GM18870 (cell line): ENCODE measurements around the gene NPR2.

ENCODE experiments used
- ATAC-seq: cut with Tn5 transposase; IDR thresholded peaks from one replicate; pipeline ENCODE4 v1.9.1; 2021; ENCODE audit warnings: moderate library complexity; ENCODE audit not compliant: unreplicated experiment

Gene NPR2

GRCh38 chr9:35829084-35829763 lies 37.8 kb downstream of the NPR2 start, which contains the start of gene TMEM8B:
Gene TMEM8B (plus strand): TSS chr9:35829228. CDS start chr9:35829448, 220 bp downstream.
- no peak for ATAC-seq

DNA sequence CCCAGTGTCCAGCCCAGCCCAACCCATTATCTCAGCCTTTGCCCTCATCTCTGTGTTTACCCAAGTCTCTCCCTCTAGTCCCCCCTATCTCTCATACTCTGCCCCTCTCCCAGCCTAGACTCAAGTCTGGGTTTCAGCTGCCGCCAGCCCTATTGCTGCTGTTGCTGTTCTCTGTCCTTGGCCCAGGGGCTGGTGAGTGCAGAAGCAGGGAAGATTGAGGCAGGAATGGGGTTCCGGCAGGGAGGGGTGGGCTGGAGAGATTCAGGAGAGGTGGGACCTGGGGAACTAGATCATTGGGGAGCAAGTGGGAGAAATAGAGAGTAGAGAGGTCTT lies 38.3 kb downstream of the NPR2 start:
- no peak for ATAC-seq

GRCh38 chr9:35831040-35831439 lies 39.6 kb downstream of the NPR2 start:
- no peak for ATAC-seq

DNA sequence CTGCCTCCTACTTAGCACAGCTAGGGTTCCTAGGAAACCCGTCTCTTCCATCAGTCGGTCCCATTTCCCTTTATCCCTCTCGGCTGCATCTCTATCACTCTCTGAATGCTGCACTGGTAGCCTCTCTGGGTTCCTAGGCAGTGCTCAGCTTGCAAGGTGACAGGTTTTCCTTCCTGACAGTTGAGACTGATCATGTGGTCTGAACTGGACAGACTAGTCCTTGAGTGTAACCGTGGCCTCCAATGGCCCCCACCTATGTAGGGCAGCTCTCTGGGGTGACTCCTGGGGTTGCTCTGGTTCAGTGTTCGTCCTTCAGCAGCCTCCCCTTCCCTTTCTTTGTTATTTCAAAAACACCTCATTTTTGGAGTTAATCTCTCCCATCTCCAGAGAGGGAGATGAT lies 41.4 kb downstream of the NPR2 start:
- no peak for ATAC-seq

DNA sequence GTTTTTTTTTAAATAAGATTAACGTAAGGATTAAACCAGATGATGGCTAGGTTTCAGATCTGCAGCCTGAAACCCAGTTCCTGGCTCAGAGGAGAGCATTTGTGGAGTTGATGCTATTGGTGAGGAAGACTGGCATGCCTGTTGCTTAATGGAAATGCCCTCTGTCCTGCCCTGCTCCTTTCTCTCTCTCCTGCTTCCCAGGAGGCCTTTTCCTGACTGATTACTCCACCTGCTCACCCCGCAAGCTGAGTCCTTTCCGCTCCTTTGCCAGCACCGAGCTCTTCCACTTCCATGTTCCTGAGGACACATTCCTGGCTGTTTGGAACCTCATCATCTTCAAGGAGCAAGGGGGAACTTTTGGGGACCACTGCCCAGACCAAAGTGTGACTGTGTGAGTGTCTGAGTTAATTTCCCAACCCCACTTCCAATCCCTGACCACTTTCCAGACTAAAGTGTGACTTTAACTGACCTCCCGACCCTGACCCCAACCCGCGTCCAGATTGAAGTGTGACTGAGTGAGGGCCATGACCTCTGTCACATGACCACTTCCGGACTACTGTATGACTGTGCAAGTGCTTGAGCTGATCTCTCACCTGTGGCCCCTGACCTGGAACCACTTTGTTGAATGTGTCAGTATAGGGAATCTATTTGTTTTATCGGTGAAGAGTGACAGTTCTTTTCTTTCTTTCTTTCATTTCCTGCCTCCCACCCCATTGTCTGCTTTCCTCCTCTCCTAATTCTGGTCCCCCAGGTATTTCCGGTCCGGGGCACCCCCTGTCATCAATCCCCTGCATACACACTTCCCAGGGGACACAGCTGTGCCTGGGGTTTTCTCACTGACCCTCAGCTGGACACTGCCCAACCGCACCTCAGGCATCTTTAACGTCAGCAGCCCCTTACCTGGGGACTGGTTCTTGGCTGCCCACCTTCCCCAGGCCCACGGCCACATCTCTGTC lies 43.1 kb downstream of the NPR2 start:
- ATAC-seq = no peak

- ATAC-seq = no peak
Measured at GRCh38 chr9:35835216-35835632, 43.8 kb downstream of the NPR2 start.

GRCh38 chr9:35835766-35836165 lies 44.4 kb downstream of the NPR2 start:
- no peak for ATAC-seq

DNA sequence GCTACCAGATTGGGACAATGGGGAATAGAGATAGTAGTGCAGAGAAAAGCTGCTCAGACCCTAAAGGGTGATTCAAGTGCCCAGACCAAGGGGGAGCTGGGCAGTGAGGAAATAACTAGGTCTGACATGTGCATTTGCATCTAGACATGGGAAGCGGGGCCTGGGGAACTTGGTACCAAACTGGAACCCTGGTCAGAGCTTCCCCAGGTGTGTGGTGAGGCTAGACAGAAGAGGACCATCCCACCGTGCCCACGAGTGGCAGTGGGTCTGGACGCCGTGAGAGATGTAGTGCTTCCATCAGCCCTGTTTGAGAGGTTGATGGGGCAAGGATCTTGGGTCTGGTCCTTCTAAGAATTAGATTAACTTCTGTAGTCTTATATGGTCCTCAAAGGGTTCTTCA lies 45.2 kb downstream of the NPR2 start:
- no peak for ATAC-seq

- ATAC-seq = no peak
Measured at GRCh38 chr9:35839926-35840325, 48.5 kb downstream of the NPR2 start.

DNA sequence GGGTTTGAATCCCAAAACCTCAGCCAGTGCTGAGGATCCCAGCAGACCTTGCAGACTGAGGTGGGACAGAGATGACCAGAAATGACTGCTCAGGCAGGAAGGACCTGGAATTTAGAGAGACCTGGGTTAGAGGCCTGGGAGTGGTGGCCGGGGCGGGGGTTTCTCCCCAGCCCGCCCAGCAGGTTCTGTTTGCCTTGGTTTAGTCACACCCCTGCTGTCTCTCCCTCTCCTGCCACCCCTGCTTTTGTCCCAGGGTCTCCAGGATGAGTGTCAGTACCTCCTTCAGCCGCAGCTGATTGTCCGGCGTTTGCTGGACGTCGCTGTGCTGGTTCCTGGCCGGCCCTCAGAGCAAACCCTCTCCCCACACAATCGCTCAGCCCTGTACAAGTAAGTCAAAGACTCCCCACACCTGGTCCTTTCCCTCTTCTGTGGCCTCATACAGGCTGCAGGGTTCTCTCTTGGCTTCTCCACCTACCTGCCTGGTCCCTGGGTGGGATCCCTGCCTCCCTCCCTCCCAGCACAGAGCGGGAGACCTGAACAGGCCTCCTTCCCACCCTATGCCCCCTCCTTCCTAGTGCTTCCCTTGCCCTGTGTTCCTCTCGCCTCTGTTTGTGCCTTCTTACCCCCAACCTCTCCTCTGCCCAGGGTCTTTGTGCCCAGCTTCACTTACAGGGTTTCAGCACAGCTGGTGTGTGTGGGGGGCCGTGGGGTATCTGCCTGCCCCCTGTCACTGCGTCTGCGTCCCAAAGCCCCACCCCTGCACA lies 49.7 kb downstream of the NPR2 start:
- ATAC-seq = no peak

DNA sequence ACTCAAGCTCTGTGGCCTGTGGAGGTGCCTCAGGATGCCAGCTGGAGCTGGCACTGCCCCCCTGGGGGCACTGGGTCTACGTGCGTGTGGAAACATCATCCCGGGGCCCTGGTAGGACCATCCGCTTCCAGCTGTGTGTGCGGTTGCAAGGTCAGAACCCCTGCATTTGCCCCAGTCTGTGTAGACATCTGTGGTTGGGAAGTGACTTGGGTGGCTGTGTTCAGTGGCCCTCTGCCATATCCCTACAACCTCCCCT lies 50.2 kb downstream of the NPR2 start:
- no peak for ATAC-seq

- no peak for ATAC-seq
Measured at GRCh38 chr9:35842020-35842745, 50.8 kb downstream of the NPR2 start.

DNA sequence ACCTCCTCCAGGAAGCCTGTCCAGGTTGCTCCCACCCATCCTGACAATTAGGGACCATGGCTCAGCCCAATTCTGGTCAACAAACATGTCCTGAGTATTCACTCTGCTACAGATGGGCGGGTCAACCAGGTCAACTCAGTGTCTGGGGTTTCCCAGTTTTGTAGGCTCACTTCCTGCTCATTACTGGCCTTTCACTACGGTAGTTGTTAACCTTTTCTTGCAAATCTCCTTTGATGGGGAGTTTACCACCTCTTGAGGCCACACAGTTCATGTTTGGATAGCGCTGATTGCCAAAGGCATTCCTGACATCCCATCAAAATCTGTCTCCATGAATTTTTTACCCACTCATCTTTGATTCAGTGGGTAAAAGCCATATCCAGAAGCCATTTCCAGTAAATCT lies 51.4 kb downstream of the NPR2 start:
- ATAC-seq = peak; percentile 67

- ATAC-seq = no peak
Measured at GRCh38 chr9:35844628-35845270, 53.4 kb downstream of the NPR2 start.

DNA sequence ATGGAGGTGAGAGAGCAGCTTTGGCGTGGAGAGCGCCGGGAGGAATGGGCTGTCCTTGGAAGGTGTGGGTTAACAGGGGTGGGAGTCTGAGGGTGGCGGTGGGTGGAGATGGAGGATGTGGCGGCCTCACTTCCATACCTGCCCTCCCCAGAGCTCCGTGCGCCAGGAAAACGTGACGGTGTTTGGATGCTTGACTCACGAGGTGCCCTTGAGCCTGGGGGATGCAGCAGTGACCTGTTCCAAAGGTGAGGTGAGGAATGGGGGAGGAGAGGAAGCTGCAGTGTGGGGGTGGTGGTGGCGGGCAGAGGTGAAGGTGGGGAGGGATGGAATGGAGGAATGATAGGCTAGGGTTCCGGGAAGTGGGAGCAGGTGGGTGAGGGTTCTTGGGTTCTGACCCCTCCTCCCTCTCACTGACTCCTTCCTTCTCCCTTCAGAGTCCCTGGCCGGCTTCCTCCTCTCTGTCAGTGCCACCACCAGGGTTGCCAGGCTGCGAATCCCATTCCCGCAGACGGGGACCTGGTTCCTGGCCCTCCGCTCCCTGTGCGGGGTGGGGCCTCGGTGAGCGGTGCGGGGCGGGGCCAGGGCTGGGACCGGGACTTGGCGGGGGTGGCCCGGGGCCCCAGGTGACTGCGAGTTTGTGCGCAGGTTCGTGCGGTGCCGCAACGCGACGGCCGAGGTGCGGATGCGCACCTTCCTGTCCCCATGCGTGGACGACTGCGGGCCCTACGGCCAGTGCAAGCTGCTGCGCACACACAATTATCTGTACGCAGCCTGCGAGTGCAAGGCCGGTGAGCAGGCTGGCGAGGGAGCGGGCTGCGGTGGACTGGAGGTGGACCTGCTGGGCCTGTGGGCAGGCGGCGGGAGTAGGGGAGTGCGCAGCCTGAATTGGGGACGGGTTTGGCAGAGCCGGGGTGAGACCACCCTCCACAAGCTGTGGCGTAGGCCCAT lies 54.7 kb downstream of the NPR2 start:
- no peak for ATAC-seq

DNA sequence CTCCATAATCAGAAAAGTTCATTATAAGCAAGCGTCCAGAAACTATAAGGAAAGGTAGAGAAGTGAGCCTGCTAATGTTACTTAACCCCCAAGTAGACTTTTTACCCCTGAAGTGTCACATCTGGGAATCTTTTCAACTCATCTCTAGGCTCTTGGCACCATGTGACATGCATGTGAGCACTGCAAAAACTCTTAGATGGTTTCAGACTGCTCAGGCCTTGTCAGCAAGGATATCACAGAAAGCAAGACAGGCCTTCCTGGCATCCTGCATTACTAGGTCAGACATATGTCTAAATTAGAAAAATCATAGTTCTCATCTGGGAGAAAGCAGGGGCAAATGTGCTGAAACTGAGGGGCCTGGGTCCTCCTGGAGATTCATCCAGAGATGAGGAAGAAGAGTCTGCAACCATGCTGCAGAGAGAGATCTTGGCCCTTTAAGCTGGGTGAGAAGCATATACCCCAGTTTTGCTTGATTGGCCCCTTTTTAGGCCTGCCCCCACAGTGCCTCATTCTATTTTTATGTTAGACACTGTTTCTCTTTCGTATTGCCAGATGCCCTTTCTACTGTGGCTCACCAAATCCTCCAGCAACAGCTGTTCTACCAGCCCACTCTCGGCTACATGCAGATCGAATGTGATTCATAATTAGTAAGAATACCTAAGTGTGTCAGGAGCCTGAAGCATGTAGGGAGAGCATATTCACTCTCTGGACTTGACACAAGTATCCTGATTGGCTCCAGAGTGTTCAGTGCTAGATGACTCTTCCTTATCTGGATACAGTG lies 56.6 kb downstream of the NPR2 start:
- peak; percentile 93 for ATAC-seq

DNA sequence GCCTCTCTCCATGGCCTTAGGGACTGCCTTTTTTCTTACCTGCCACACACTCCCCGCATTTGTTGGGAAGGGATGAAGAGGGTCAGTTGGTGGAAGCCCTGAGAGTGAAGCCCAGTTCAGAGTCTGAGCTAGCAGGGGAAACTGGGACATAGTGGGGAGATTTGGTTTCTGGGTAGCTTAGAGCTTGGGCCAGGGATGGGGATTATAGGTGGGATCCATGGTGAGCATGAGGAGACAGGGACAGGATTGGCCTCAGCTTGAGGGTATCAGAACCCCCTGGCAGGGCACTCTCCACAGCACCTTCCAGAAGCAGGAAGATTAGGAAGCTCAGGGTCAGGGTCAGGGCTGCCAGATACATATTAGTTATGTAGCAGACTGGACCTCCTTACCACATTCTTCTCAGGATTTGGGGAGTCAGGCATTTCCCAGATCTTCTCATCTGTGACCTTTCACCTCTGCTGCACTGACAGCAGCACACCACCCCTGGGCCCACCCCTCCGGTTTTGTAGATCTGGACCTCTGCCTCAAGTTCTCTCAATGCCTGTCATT lies 61.0 kb downstream of the NPR2 start:
- no peak for ATAC-seq
